Measurements from ENCODE around the gene BMERB1. TPM values are rescaled to one million over a fixed set of nuclear protein-coding genes. Genes with fewer than 3 reads are reported as not detected.

BMERB1 gene
- total and polyA plus RNA-seq, 9 of the 15 experiments (the other 6 are each of a cell fraction or from before 2014, with no cell fraction given) = 0.29 to 2.9 (median 0.94) TPM

DNA sequence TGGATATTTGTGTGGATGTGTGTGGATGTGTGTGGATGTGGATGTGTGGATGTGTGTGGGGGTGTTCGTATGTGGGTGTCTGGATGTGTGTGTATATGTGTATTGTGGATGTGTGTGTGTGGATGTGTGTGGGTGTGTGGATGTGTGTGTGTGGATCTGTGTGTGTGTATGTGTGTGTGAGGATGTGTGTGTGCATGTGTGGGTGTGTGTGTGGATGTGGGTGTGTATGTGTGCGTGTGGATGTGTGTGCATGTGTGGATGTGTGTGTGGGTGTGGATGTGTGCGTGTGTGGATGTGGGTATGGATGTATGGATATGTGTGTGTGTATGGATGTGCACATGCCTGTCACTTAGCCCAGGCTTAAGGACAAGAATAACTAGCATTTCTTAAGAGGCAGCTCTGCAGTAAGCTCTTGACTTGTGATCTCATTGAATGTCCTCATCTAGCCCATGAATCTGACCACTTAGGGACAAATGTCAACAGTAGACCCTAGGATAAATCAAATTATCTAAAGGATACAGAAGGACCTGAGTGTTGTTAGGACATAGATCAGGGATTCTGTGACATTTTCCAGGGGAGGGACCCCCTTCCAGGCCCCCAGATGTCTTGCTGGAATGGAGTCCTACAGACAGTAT is 83.5 kb downstream of the BMERB1 start (continued):
- TF ChIP-seq CREB3 (tag; conservative IDR thresholded peaks at IDR 0.05; ENCODE audit: low read depth) (no peak), HNRNPLL (IDR thresholded peaks at IDR 0.05; ENCODE audit: low read depth, low read length, poor library complexity, severe bottlenecking) (no peak), PHF20 (IDR thresholded peaks at IDR 0.05; ENCODE audit: partially characterized antibody) (peak; percentile 47), KLF13 (tag; IDR thresholded peaks at IDR 0.05; ENCODE audit: borderline replicate concordance, low read depth) (no peak), NKRF (IDR thresholded peaks at IDR 0.05; ENCODE audit: borderline replicate concordance) (0 out of 2 replicates have a peak, but pooled peaks have one; percentile 37), XRCC5 (IDR thresholded peaks at IDR 0.05; ENCODE audit: low read depth, low read length) (no peak), ZNF316 (IDR thresholded peaks at IDR 0.05) (no peak), ZNF511 (CRISPR knock-in tag; IDR thresholded peaks at IDR 0.05) (no peak), PHB2 (IDR thresholded peaks at IDR 0.05; ENCODE audit: low read depth) (no peak), ZNF232 (CRISPR knock-in tag; IDR thresholded peaks at IDR 0.05) (no peak), EZH2 (IDR thresholded peaks at IDR 0.05; ENCODE audit: borderline replicate concordance, low read depth, low read length) (no peak), OTX1 (CRISPR knock-in tag; IDR thresholded peaks at IDR 0.05) (peak; percentile 74; the same call in 1 of the 2 replicates), CCAR2 (IDR thresholded peaks at IDR 0.05; ENCODE audit: low read depth, low read length) (no peak), STAG1 (CRISPR knock-in tag; IDR thresholded peaks at IDR 0.05; ENCODE audit: borderline replicate concordance) (no peak), NCOA6 (IDR thresholded peaks at IDR 0.05) (no peak; the same call in 1 of the 2 replicates)
- TF ChIP-seq, protein P1, sequence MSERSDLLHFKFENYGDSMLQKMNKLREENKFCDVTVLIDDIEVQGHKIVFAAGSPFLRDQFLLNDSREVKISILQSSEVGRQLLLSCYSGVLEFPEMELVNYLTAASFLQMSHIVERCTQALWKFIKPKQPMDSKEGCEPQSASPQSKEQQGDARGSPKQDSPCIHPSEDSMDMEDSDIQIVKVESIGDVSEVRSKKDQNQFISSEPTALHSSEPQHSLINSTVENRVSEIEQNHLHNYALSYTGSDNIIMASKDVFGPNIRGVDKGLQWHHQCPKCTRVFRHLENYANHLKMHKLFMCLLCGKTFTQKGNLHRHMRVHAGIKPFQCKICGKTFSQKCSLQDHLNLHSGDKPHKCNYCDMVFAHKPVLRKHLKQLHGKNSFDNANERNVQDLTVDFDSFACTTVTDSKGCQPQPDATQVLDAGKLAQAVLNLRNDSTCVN (CRISPR knock-in tag; IDR thresholded peaks at IDR 0.05) = peak; percentile 72; the same call in 1 of the 2 replicates
- TF ChIP-seq, protein P2, sequence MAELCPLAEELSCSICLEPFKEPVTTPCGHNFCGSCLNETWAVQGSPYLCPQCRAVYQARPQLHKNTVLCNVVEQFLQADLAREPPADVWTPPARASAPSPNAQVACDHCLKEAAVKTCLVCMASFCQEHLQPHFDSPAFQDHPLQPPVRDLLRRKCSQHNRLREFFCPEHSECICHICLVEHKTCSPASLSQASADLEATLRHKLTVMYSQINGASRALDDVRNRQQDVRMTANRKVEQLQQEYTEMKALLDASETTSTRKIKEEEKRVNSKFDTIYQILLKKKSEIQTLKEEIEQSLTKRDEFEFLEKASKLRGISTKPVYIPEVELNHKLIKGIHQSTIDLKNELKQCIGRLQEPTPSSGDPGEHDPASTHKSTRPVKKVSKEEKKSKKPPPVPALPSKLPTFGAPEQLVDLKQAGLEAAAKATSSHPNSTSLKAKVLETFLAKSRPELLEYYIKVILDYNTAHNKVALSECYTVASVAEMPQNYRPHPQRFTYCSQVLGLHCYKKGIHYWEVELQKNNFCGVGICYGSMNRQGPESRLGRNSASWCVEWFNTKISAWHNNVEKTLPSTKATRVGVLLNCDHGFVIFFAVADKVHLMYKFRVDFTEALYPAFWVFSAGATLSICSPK (IDR thresholded peaks at IDR 0.05; ENCODE audit: borderline replicate concordance) = no peak
- TF ChIP-seq, protein P3, sequence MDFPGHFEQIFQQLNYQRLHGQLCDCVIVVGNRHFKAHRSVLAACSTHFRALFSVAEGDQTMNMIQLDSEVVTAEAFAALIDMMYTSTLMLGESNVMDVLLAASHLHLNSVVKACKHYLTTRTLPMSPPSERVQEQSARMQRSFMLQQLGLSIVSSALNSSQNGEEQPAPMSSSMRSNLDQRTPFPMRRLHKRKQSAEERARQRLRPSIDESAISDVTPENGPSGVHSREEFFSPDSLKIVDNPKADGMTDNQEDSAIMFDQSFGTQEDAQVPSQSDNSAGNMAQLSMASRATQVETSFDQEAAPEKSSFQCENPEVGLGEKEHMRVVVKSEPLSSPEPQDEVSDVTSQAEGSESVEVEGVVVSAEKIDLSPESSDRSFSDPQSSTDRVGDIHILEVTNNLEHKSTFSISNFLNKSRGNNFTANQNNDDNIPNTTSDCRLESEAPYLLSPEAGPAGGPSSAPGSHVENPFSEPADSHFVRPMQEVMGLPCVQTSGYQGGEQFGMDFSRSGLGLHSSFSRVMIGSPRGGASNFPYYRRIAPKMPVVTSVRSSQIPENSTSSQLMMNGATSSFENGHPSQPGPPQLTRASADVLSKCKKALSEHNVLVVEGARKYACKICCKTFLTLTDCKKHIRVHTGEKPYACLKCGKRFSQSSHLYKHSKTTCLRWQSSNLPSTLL (IDR thresholded peaks at IDR 0.05) = 0 out of 2 replicates have a peak, but pooled peaks have one; percentile 44

Data from K562 (cell line).